ENCODE results near the gene CEP63.

CEP63 gene

DNA sequence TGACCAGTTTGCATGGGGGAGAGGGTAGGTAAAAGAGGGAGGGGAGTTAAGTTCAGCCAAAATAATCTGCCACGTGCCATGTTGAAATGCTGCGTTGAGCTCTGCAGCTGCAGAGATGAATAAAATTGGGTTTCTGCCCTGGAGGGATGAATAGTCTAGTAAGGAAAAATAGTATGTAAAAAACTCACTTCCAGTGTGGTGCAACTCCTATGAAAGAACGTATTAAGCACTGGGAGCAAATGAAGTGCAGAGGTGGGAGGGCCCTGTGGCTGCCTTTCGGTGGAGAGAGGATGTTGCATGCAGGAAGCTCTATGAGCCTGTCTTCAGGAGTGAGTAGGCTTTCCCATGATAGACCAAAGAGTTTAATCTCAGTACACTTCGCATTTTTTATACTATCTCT is 8.6 kb downstream of the CEP63 start:
- TF ChIP-seq, protein P1, sequence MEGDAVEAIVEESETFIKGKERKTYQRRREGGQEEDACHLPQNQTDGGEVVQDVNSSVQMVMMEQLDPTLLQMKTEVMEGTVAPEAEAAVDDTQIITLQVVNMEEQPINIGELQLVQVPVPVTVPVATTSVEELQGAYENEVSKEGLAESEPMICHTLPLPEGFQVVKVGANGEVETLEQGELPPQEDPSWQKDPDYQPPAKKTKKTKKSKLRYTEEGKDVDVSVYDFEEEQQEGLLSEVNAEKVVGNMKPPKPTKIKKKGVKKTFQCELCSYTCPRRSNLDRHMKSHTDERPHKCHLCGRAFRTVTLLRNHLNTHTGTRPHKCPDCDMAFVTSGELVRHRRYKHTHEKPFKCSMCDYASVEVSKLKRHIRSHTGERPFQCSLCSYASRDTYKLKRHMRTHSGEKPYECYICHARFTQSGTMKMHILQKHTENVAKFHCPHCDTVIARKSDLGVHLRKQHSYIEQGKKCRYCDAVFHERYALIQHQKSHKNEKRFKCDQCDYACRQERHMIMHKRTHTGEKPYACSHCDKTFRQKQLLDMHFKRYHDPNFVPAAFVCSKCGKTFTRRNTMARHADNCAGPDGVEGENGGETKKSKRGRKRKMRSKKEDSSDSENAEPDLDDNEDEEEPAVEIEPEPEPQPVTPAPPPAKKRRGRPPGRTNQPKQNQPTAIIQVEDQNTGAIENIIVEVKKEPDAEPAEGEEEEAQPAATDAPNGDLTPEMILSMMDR (IDR thresholded peaks at IDR 0.05; ENCODE audit: extremely low read depth, insufficient read depth, missing control alignments) = no peak

DNA sequence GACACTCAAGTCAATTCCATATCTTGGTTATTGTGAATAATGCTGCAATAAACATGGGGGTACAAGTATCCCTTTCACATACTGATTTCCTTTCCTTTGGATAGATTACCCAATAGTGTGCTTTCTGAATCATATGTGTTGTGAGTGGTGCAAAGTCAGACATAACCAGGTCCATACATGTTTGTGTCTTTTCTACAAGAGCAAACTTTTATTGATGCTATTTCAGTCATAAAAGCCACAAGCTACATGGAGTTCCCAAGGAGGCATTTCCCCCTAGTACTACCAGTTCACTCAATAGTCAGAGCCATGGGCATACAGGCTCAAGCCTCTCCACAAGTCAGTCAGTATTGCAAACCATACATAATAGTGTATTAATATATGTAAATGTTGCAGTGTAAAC is 10.1 kb downstream of the CEP63 start:
- TF ChIP-seq, protein P1 (IDR thresholded peaks at IDR 0.05; ENCODE audit: extremely low read depth, insufficient read depth, missing control alignments) = no peak
- in situ Hi-C loops (cut with MboI; ENCODE audit: low pct_unique_long_range_greater_than_20kb, low sequenced_read_pairs, unreplicated experiment) = no loop called here
- DNase-seq (ENCODE audit: low spot score) = no peak

More for the DNA sequence above, 8.6 kb downstream of the CEP63 start:
- in situ Hi-C loops (cut with MboI; ENCODE audit: low pct_unique_long_range_greater_than_20kb, low sequenced_read_pairs, unreplicated experiment) = no loop called here
- DNase-seq (ENCODE audit: low spot score) = no peak

DNA sequence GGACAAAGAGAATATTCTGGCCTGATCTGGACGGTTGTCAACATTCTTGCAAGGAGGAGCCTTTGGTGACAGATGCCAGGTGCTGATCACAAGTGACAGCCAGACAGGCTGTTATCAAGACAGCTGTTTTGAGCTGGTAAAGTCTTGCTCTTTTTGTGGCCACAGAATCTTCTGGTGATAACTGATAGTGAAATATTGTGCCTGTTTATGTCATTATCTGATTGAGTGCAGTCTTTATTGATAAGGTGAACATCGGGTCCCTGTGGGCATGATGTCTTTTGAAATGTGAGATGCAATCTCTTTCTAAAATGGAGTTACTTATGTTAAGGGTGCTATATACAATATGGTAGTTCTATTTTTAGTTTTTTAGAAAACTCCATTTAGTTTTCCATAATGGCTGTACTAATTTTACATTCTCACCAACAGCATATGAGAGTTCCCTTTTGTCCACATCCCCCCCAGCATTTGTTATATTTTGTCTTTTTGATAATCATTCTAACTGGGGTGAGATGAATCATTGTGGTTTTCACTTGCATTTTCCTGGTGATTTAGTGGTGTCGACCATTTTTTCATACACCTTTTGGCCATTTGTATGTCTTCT is 10.7 kb downstream of the CEP63 start:
- in situ Hi-C loops (cut with MboI; ENCODE audit: low pct_unique_long_range_greater_than_20kb, low sequenced_read_pairs, unreplicated experiment) = no loop called here
- TF ChIP-seq, protein P1 (IDR thresholded peaks at IDR 0.05; ENCODE audit: extremely low read depth, insufficient read depth, missing control alignments) = no peak
- no peak for DNase-seq (ENCODE audit: low spot score)

DNA sequence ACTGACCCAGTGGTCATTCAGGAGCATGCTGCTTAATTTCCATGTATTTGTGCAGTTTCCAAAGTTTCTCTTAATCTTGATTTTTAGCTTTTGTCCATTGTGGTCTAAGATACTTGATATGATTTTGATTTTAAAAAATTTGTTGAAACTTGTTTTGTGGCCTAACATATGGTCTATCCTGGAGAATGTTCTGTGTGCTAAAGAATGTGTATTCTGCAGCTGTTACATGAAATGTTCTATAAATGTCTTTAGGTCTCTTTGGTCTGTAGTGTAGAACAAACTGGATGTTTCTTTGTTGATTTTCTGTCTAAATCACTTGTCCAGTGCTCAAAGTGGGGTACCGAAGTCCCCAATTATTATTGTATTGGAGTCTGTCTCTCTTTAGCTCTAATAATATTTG is 17.4 kb downstream of the CEP63 start:
- DNase-seq (ENCODE audit: low spot score) = no peak
- in situ Hi-C loops (cut with MboI; ENCODE audit: low pct_unique_long_range_greater_than_20kb, low sequenced_read_pairs, unreplicated experiment) = no loop called here
- TF ChIP-seq, protein P1 (IDR thresholded peaks at IDR 0.05; ENCODE audit: extremely low read depth, insufficient read depth, missing control alignments) = no peak

DNA sequence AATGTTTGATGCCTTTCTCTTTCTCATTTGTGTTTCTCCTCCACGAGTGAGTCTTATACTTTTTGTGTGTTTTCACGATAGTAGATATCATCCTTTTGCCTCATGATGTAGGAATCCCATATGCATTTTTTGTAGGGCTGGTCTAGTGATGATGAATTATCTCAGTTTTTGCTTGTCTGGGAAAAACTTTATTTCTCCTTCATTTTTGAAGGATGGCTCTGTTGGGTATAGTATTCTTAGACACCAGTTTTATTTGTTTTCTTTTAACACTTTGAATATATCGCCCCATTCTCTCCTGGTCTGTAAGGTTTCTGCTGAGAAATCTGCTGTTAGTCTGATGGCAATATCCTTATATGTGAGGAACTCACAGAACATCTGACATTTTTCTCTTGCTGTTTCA is 18.3 kb downstream of the CEP63 start:
- in situ Hi-C loops (cut with MboI; ENCODE audit: low pct_unique_long_range_greater_than_20kb, low sequenced_read_pairs, unreplicated experiment) = no loop called here
- TF ChIP-seq, protein P1 (IDR thresholded peaks at IDR 0.05; ENCODE audit: extremely low read depth, insufficient read depth, missing control alignments) = no peak
- no peak for DNase-seq (ENCODE audit: low spot score)

DNA sequence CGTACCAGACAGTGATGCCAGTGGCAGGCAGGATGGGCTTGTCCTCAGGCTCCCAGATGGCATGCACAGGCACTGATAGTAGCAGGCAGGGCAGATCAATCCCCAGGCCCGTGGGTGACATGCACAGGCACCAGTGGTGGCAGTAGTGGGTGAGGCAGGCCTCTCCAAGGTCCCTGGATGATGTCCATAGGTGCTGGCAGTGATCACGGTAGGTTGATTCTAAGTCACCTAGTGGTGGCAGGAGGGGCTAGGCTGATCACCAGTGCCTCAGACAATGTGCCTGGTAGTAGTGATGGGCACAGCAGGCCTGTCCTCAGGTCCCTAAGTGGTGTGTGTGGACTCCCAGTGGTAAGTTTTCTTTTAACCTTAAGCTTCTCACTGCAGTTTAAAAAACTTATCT is 19.6 kb downstream of the CEP63 start:
- in situ Hi-C loops (cut with MboI; ENCODE audit: low pct_unique_long_range_greater_than_20kb, low sequenced_read_pairs, unreplicated experiment) = no loop called here

More for the DNA sequence above, 19.6 kb downstream of the CEP63 start:
- DNase-seq (ENCODE audit: low spot score) = no peak
- TF ChIP-seq, protein P1 (IDR thresholded peaks at IDR 0.05; ENCODE audit: extremely low read depth, insufficient read depth, missing control alignments) = no peak
